HG03520 (cell line): ENCODE results near the gene DCTN2.
"Not testable (repeated sequence)": the region's sequence is repeated elsewhere in the genome, so short reads cannot be mapped to it uniquely, and the experiment has no call there.

ENCODE experiments used
- ATAC-seq: cut with Tn5 transposase; IDR thresholded peaks from one replicate; pipeline ENCODE4 v1.9.1; 2021; ENCODE audit warnings: mild to moderate bottlenecking, moderate library complexity; ENCODE audit not compliant: unreplicated experiment

Gene DCTN2

GRCh38 chr12:57546438-57547287 is at the start of gene DCTN2:
TSS of gene DCTN2 (minus strand) at chr12:57547192. CDS start at chr12:57547063, 129 bp downstream.
- peak; percentile 99 for ATAC-seq

- ATAC-seq, result no peak
These were observed 46.2 kb upstream of the DCTN2 start for GRCh38 chr12:57593187-57593586.

- no peak for ATAC-seq
These were observed 45.7 kb upstream of the DCTN2 start for GRCh38 chr12:57592551-57593165.

GRCh38 chr12:57591782-57592325 is 44.9 kb upstream of the DCTN2 start:
- no peak for ATAC-seq

GRCh38 chr12:57590864-57591781 is 44.1 kb upstream of the DCTN2 start, which contains the start of gene PIP4K2C:
TSS of gene PIP4K2C (plus strand) at chr12:57591192. CDS start at chr12:57591290, 98 bp downstream.
- ATAC-seq, result peak; percentile 95

GRCh38 chr12:57590479-57590863 is 43.5 kb upstream of the DCTN2 start:
- ATAC-seq, result no peak

GRCh38 chr12:57588951-57589610 is 42.1 kb upstream of the DCTN2 start:
- not testable (repeated sequence) for ATAC-seq

- ATAC-seq, result no peak
These were observed 39.9 kb upstream of the DCTN2 start for GRCh38 chr12:57586832-57587429.

GRCh38 chr12:57586128-57586527 is 39.1 kb upstream of the DCTN2 start:
- no peak for ATAC-seq

- ATAC-seq, result no peak
These were observed 38.2 kb upstream of the DCTN2 start for GRCh38 chr12:57585156-57585555.

GRCh38 chr12:57584690-57585089 is 37.7 kb upstream of the DCTN2 start:
- ATAC-seq, result no peak

GRCh38 chr12:57584050-57584449 is 37.1 kb upstream of the DCTN2 start:
- ATAC-seq, result no peak

GRCh38 chr12:57583008-57583831 is 36.2 kb upstream of the DCTN2 start:
- ATAC-seq, result peak; percentile 88

GRCh38 chr12:57582440-57582839 is 35.4 kb upstream of the DCTN2 start:
- ATAC-seq, result no peak

- no peak for ATAC-seq
These were observed 34.8 kb upstream of the DCTN2 start for GRCh38 chr12:57581802-57582201.

- no peak for ATAC-seq
These were observed 33.4 kb upstream of the DCTN2 start for GRCh38 chr12:57580466-57580795.

- no peak for ATAC-seq
These were observed 32.9 kb upstream of the DCTN2 start for GRCh38 chr12:57579677-57580465.

GRCh38 chr12:57579011-57579410 is 32.0 kb upstream of the DCTN2 start:
- ATAC-seq, result no peak
